CD14-positive monocyte (primary cell): Measurements from ENCODE around the gene RFX7. TPM values are rescaled to one million over a fixed set of nuclear protein-coding genes. Genes with fewer than 3 reads are reported as not detected.
A peak's percentile ranks its signal among the peaks of the same experiment; 100 is the strongest.

Experiments used
- DNase-seq, 3 donors: peaks; one replicate each; pipeline ENCODE4 v3.0.0-alpha.2; 2011 to 2022
- H2AFZ ChIP-seq: 2 replicates; pipeline ENCODE4 v1.6.0; 2012; ENCODE audit warnings: mild to moderate bottlenecking, low read depth, low read length, inconsistent platforms; ENCODE audit not compliant: insufficient read depth, poor library complexity, severe bottlenecking
- H3K27ac ChIP-seq, 2 donors: 1 replicate in 1 of 2; 2 replicates in 1 of 2; pipeline ENCODE4 v1.5.1; 2012 to 2013; ENCODE audit warnings: low read length in 2 of 2, control low read depth in 1 of 2, inconsistent platforms in 1 of 2, low read depth in 1 of 2, mild to moderate bottlenecking in 1 of 2
- H3K27me3 ChIP-seq, 2 donors: one replicate each; pipeline versions ENCODE4 v1.6.0 to v1.6.1; 2011 to 2013; ENCODE audit warnings: low read length in 2 of 2; ENCODE audit not compliant: control insufficient read depth in 2 of 2, insufficient read depth in 2 of 2
- H3K36me3 ChIP-seq, 2 donors: replicated peaks in 1 of 2; 1 replicate in 1 of 2; 2 replicates in 1 of 2; pipeline versions ENCODE4 v1.5.1 to v1.6.1; 2012 to 2013; ENCODE audit warnings: low read length in 2 of 2, control low read depth in 1 of 2, inconsistent platforms in 1 of 2, mild to moderate bottlenecking in 1 of 2; ENCODE audit not compliant: insufficient read depth in 2 of 2, control insufficient read depth in 1 of 2
- H3K4me1 ChIP-seq, 2 donors: 1 replicate in 1 of 2; 2 replicates in 1 of 2; pipeline versions ENCODE4 v1.5.1 to v1.6.1; 2012 to 2013; ENCODE audit warnings: low read length in 2 of 2, control low read depth in 1 of 2, inconsistent platforms in 1 of 2, mild to moderate bottlenecking in 1 of 2, moderate library complexity in 1 of 2; ENCODE audit not compliant: insufficient read depth in 2 of 2, control insufficient read depth in 1 of 2
- H3K4me2 ChIP-seq: replicated peaks from 2 replicates; pipeline ENCODE3; 2012; ENCODE audit warnings: low read length, moderate library complexity, mild to moderate bottlenecking; ENCODE audit not compliant: poor library complexity, severe bottlenecking; ENCODE audit errors: extremely low read depth
- H3K4me3 ChIP-seq, 3 experiments: fragments of 200-600 bp in 1 of 3; sonication (generic) in 1 of 3; replicated peaks in 1 of 3; 1 replicate in 2 of 3; 2 replicates in 1 of 3; pipeline ENCODE4 v1.5.1; 2011 to 2013; ENCODE audit warnings: low read length in 3 of 3, mild to moderate bottlenecking in 3 of 3, control low read depth in 2 of 3, low read depth in 2 of 3, inconsistent platforms in 1 of 3, moderate library complexity in 1 of 3
- H3K79me2 ChIP-seq: 2 replicates; pipeline ENCODE4 v1.6.0; 2012; ENCODE audit warnings: mild to moderate bottlenecking, control low read depth, inconsistent platforms, low read length, moderate library complexity; ENCODE audit not compliant: insufficient read depth
- H3K9ac ChIP-seq: 2 replicates; pipeline ENCODE4 v1.6.0; 2017; ENCODE audit warnings: low read length, mild to moderate bottlenecking; ENCODE audit not compliant: insufficient read depth, poor library complexity, severe bottlenecking
- H3K9me3 ChIP-seq, 2 donors: replicated peaks in 1 of 2; 1 replicate in 1 of 2; 2 replicates in 1 of 2; pipeline versions ENCODE4 v1.5.1 to v1.6.1; 2012 to 2013; ENCODE audit warnings: low read length in 2 of 2, control low read depth in 1 of 2; ENCODE audit not compliant: control insufficient read depth in 1 of 2, insufficient read depth in 1 of 2
- H4K20me1 ChIP-seq: 2 replicates; pipeline ENCODE4 v1.6.0; 2012; ENCODE audit warnings: mild to moderate bottlenecking, low read length, control low read depth, moderate library complexity; ENCODE audit not compliant: insufficient read depth
- H3K27ac Mint-ChIP-seq, 7 donors: one replicate each; pipeline ENCODE4 v1.8.0; 2020; ENCODE audit warnings: mild to moderate bottlenecking in 7 of 7, mixed read lengths in 7 of 7, moderate library complexity in 6 of 7, inconsistent platforms in 2 of 7
- H3K27me3 Mint-ChIP-seq, 3 donors: one replicate each; pipeline ENCODE4 v1.8.0; 2021 to 2022; ENCODE audit warnings: low read depth in 3 of 3, mild to moderate bottlenecking in 3 of 3, mixed read lengths in 3 of 3, moderate library complexity in 3 of 3, inconsistent platforms in 1 of 3
- H3K36me3 Mint-ChIP-seq, 2 donors: one replicate each; pipeline ENCODE4 v1.8.0; 2020; ENCODE audit warnings: mixed read lengths in 2 of 2, inconsistent platforms in 1 of 2, mild to moderate bottlenecking in 1 of 2
- H3K4me1 Mint-ChIP-seq: one replicate; pipeline ENCODE4 v1.8.0; 2020; ENCODE audit warnings: mild to moderate bottlenecking, mixed read lengths
- H3K4me3 Mint-ChIP-seq, 2 donors: one replicate each; pipeline ENCODE4 v1.8.0; 2020; ENCODE audit warnings: mild to moderate bottlenecking in 2 of 2, mixed read lengths in 2 of 2, moderate library complexity in 1 of 2
- H3K9me3 Mint-ChIP-seq, 7 donors: one replicate each; pipeline ENCODE4 v1.8.0; 2020 to 2022; ENCODE audit warnings: mixed read lengths in 7 of 7, mild to moderate bottlenecking in 6 of 7, moderate library complexity in 6 of 7, inconsistent platforms in 2 of 7
- WGBS: methylation state at CpG from one replicate; pipeline ENCODE4 v1.1.5; 2013; ENCODE audit warnings: missing lambda C conversion rate; ENCODE audit not compliant: insufficient coverage; 5-methylcytosine and 5-hydroxymethylcytosine counted together
- intact Hi-C, 2 donors: fragments of 100-400 bp; cut with micrococcal nuclease; formaldehyde crosslinking; loops; one replicate each; pipeline versions ENCODE4 v1.15.0 to v1.15.1; 2023
- polyA plus RNA-seq, 3 donors: library from polyadenylated mRNA; depleted of rRNA in 1 of 3; unstranded in 2 of 3; stranded (reverse) in 1 of 3; fragments of 300-500 nt in 2 of 3; fragments of >200 nt in 1 of 3; fragmentation: Illumina TruSeq in 2 of 3; gene quantifications; 1 replicate in 2 of 3; 2 replicates in 1 of 3; pipeline ENCODE4 v1.2.3, GENCODE V29; 2012 to 2021
- TF ChIP-seq, protein P1 (sequence below): fragments of 200-600 bp; IDR thresholded peaks from one replicate; pipeline ENCODE4 v1.8.0; 2022; ENCODE audit warnings: antibody characterized with exemption, mild to moderate bottlenecking

The RFX7 gene
- polyA plus RNA-seq, 3 donors: 1.0 to 2.9 (median 1.2) TPM

DNA sequence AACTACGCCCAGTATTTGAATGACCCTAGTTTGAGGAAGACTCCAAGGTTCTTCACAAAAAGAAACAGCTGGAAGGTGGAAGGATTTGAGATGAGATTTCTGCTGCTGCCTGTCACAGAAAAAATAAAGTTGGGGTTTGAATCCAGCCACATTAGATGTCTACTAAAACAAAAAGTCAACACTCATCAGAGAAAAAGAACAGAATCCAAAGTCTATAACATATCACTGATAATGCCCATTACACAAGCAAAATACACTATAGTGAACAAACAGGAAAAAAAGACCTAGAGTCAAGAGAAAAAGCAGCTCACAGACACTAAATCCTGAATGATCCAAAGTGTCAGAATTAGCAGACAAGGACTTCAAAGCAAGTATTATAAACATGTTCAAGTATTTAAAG, 56.0 kb downstream of the RFX7 start:
- TF ChIP-seq, protein P1, sequence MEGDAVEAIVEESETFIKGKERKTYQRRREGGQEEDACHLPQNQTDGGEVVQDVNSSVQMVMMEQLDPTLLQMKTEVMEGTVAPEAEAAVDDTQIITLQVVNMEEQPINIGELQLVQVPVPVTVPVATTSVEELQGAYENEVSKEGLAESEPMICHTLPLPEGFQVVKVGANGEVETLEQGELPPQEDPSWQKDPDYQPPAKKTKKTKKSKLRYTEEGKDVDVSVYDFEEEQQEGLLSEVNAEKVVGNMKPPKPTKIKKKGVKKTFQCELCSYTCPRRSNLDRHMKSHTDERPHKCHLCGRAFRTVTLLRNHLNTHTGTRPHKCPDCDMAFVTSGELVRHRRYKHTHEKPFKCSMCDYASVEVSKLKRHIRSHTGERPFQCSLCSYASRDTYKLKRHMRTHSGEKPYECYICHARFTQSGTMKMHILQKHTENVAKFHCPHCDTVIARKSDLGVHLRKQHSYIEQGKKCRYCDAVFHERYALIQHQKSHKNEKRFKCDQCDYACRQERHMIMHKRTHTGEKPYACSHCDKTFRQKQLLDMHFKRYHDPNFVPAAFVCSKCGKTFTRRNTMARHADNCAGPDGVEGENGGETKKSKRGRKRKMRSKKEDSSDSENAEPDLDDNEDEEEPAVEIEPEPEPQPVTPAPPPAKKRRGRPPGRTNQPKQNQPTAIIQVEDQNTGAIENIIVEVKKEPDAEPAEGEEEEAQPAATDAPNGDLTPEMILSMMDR: no peak
- no peak for DNase-seq
- no peaks in the 10 kb centered on the region for H3K4me1 ChIP-seq
- no peak overlapping the region for H3K9ac ChIP-seq
- H3K36me3 ChIP-seq: no peaks in the 10 kb centered on the region
- peaks cover 75% of the 10 kb centered on the region for H3K79me2 ChIP-seq
- no peak overlapping the region for H3K27ac ChIP-seq
- peaks cover 0 to 4% (median 0%) of the 10 kb centered on the region in 7 donors for H3K9me3 Mint-ChIP-seq
- H3K4me2 ChIP-seq: no peak overlapping the region
- no peak overlapping the region for H3K4me3 Mint-ChIP-seq
- no peaks in the 10 kb centered on the region for H3K27me3 ChIP-seq
- H3K4me3 ChIP-seq: no peak overlapping the region
- intact Hi-C loops: no loop called here
- peaks cover 39% of the 10 kb centered on the region for H4K20me1 ChIP-seq
- H3K4me1 Mint-ChIP-seq: peaks cover 15% of the 10 kb centered on the region
- no peak overlapping the region for H2AFZ ChIP-seq
- no CpG with 5 or more reads among the region's 1 CpG for WGBS
- peaks cover 0 to 1% (median 0%) of the 10 kb centered on the region in 3 donors for H3K27me3 Mint-ChIP-seq
- peak overlapping the region in 1 of 7 donors; percentile 10 for H3K27ac Mint-ChIP-seq
- H3K9me3 ChIP-seq: no peaks in the 10 kb centered on the region
- H3K36me3 Mint-ChIP-seq: peaks cover 3 to 5% of the 10 kb centered on the region in 2 donors

GRCh38 chr15:56185980-56186379, 57.7 kb downstream of the RFX7 start:
- H3K36me3 Mint-ChIP-seq: peaks cover 3 to 5% of the 10 kb centered on the region in 2 donors
- intact Hi-C loops: no loop called here
- peaks cover 62% of the 10 kb centered on the region for H3K79me2 ChIP-seq

More at GRCh38 chr15:56185980-56186379, 57.7 kb downstream of the RFX7 start:
- Mint-ChIP-seq H3K9me3 (peaks cover 0 to 4% (median 0%) of the 10 kb centered on the region in 7 donors), H3K4me3 (no peak overlapping the region), H3K4me1 (peaks cover 15% of the 10 kb centered on the region), H3K27me3 (peaks cover 0 to 1% (median 0%) of the 10 kb centered on the region in 3 donors), H3K27ac (no peak overlapping the region)
- no peaks in the 10 kb centered on the region for H3K9me3 ChIP-seq
- H4K20me1 ChIP-seq: peaks cover 35% of the 10 kb centered on the region
- no peak overlapping the region for H3K27ac ChIP-seq
- no peak overlapping the region for H3K9ac ChIP-seq
- no CpG with 5 or more reads among the region's 1 CpG for WGBS
- DNase-seq: no peak
- H2AFZ ChIP-seq: no peak overlapping the region
- TF ChIP-seq, protein P1: no peak
- no peaks in the 10 kb centered on the region for H3K36me3 ChIP-seq
- no peaks in the 10 kb centered on the region for H3K4me1 ChIP-seq
- H3K4me3 ChIP-seq: no peak overlapping the region
- H3K4me2 ChIP-seq: no peak overlapping the region
- H3K27me3 ChIP-seq: no peaks in the 10 kb centered on the region
